IMR-90 (cell line): Measurements from ENCODE around the gene TYW5. TPM values are rescaled to one million over a fixed set of nuclear protein-coding genes. Genes with fewer than 3 reads are reported as not detected.

Experiments used
- ATAC-seq: fragments of 200-7000 bp; cut with Tn5 transposase; 2 replicates; pipeline ENCODE4 v1.9.1; 2020; ENCODE audit warnings: low read depth, mild to moderate bottlenecking, moderate library complexity
- BruUV-seq: library from RNA; stranded (reverse); fragments of 400-500 nt; replicated peaks from 2 replicates; lab custom pipeline; 2021; lab: Mats Ljungman, UMichigan
- CTCF ChIA-PET: fragments of 300-600 bp; formaldehyde crosslinking; extraction: SDS; loops from one replicate; lab custom pipeline; 2021; ENCODE audit warnings: antibody characterized with exemption; lab: Yijun Ruan, JAX
- POLR2A ChIA-PET: fragments of 300-600 bp; sonication (Branson Sonifier 250); formaldehyde crosslinking; loops from one replicate; lab custom pipeline; 2022; ENCODE audit warnings: antibody characterized with exemption; ENCODE audit not compliant: unreplicated experiment; lab: Charles Lee
- DNase-seq: peaks from one replicate; pipeline ENCODE4 v3.0.0; 2013
- H2AFZ ChIP-seq: replicated peaks from 2 replicates; pipeline ENCODE3; 2013; ENCODE audit warnings: low read length, mild to moderate bottlenecking; ENCODE audit not compliant: poor library complexity
- H2AK5ac ChIP-seq: 2 replicates; pipeline ENCODE4 v1.6.1; 2013; ENCODE audit warnings: low read depth, low read length, inconsistent platforms
- H2AK9ac ChIP-seq: replicated peaks from 2 replicates; pipeline ENCODE3; 2013; ENCODE audit warnings: mild to moderate bottlenecking, low read depth, low read length, moderate library complexity; ENCODE audit not compliant: poor library complexity
- H2BK120ac ChIP-seq: 2 replicates; pipeline ENCODE4 v1.6.1; 2013; ENCODE audit warnings: low read depth, low read length, inconsistent platforms
- H2BK15ac ChIP-seq: 3 replicates; pipeline ENCODE4 v1.6.1; 2013; ENCODE audit warnings: low read depth, low read length, inconsistent platforms
- H2BK20ac ChIP-seq: 2 replicates; pipeline ENCODE4 v1.6.1; 2013; ENCODE audit warnings: low read depth, mild to moderate bottlenecking, inconsistent platforms, low read length, moderate library complexity
- H2BK5ac ChIP-seq: 2 replicates; pipeline ENCODE4 v1.6.1; 2013; ENCODE audit warnings: mild to moderate bottlenecking, low read depth, low read length, inconsistent platforms; ENCODE audit not compliant: poor library complexity, severe bottlenecking
- H3K14ac ChIP-seq: replicated peaks from 2 replicates; pipeline ENCODE4 v1.6.1; 2013; ENCODE audit warnings: low read depth, low read length, inconsistent platforms
- H3K18ac ChIP-seq: 2 replicates; pipeline ENCODE4 v1.6.1; 2013; ENCODE audit warnings: low read depth, low read length, control low read depth
- H3K23ac ChIP-seq: 2 replicates; pipeline ENCODE4 v1.6.1; 2013; ENCODE audit warnings: low read depth, low read length, inconsistent platforms
- H3K27ac ChIP-seq: 2 replicates; pipeline ENCODE4 v1.5.1; 2013; ENCODE audit warnings: mild to moderate bottlenecking, control low read depth, low read length; ENCODE audit not compliant: insufficient read depth
- H3K27me3 ChIP-seq: 2 replicates; pipeline ENCODE4 v1.6.1; 2013; ENCODE audit warnings: low read length; ENCODE audit not compliant: control insufficient read depth, insufficient read depth
- H3K36me3 ChIP-seq: 2 replicates; pipeline ENCODE4 v1.6.1; 2013; ENCODE audit warnings: low read length, mixed read lengths; ENCODE audit not compliant: control insufficient read depth, insufficient read depth
- H3K4ac ChIP-seq: 2 replicates; pipeline ENCODE4 v1.6.1; 2013; ENCODE audit warnings: low read depth, low read length, inconsistent platforms
- H3K4me1 ChIP-seq: 2 replicates; pipeline ENCODE4 v1.6.1; 2013; ENCODE audit warnings: low read length, mixed read lengths; ENCODE audit not compliant: control insufficient read depth, insufficient read depth
- H3K4me2 ChIP-seq: 2 replicates; pipeline ENCODE4 v1.6.1; 2013; ENCODE audit warnings: low read depth, mild to moderate bottlenecking, control low read depth, low read length, moderate library complexity
- H3K4me3 ChIP-seq: 2 replicates; pipeline ENCODE4 v1.5.1; 2013; ENCODE audit warnings: low read depth, mild to moderate bottlenecking, control low read depth, low read length, moderate library complexity; ENCODE audit not compliant: insufficient read depth
- H3K56ac ChIP-seq: 2 replicates; pipeline ENCODE4 v1.6.1; 2013; ENCODE audit warnings: low read length, inconsistent platforms; ENCODE audit not compliant: insufficient read depth; ENCODE audit errors: extremely low read depth
- H3K79me1 ChIP-seq, 2 experiments: 2 replicates each; pipeline ENCODE4 v1.6.1; 2013; ENCODE audit warnings: low read length in 2 of 2, inconsistent platforms in 1 of 2, low read depth in 1 of 2
- H3K9ac ChIP-seq: 2 replicates; pipeline ENCODE4 v1.6.1; 2013; ENCODE audit warnings: low read depth, low read length, control low read depth
- H3K9me1 ChIP-seq: 2 replicates; pipeline ENCODE4 v1.6.1; 2013; ENCODE audit warnings: low read length, inconsistent platforms; ENCODE audit not compliant: insufficient read depth
- H3K9me3 ChIP-seq: 2 replicates; pipeline ENCODE4 v1.6.1; 2013; ENCODE audit warnings: low read length; ENCODE audit not compliant: control insufficient read depth, insufficient read depth
- H4K20me1 ChIP-seq: 2 replicates; pipeline ENCODE4 v1.6.1; 2013; ENCODE audit warnings: low read length, inconsistent platforms; ENCODE audit not compliant: insufficient read depth
- H4K5ac ChIP-seq: 2 replicates; pipeline ENCODE4 v1.6.1; 2013; ENCODE audit warnings: mild to moderate bottlenecking, low read depth, low read length, control low read depth
- H4K8ac ChIP-seq, 2 experiments: 2 replicates each; pipeline ENCODE4 v1.6.1; 2013; ENCODE audit warnings: low read depth in 2 of 2, low read length in 2 of 2, control low read depth in 1 of 2, inconsistent platforms in 1 of 2
- H4K91ac ChIP-seq: 2 replicates; pipeline ENCODE4 v1.6.1; 2013; ENCODE audit warnings: low read depth, low read length, inconsistent platforms; ENCODE audit not compliant: insufficient read depth
- CEBPB ChIP-seq: IDR thresholded peaks from 2 replicates; pipeline ENCODE4 v1.6.1; 2012; ENCODE audit warnings: low read depth, low read length, improper control_type of control experiment
- CHD1 ChIP-seq: IDR thresholded peaks from 2 replicates; pipeline ENCODE4 v1.6.1; 2012; ENCODE audit warnings: low read depth, low read length, improper control_type of control experiment
- CTCF ChIP-seq: conservative IDR thresholded peaks from 2 replicates; pipeline ENCODE4 v1.5.1; 2012; ENCODE audit warnings: mild to moderate bottlenecking, low read depth, low read length, improper control_type of control experiment
- MAZ ChIP-seq: IDR thresholded peaks from 2 replicates; pipeline ENCODE4 v1.6.1; 2012; ENCODE audit warnings: low read depth, mild to moderate bottlenecking, low read length, improper control_type of control experiment, moderate library complexity, borderline replicate concordance
- RAD21 ChIP-seq: IDR thresholded peaks from 2 replicates; pipeline ENCODE4 v1.6.1; 2012; ENCODE audit warnings: low read length, improper control_type of control experiment
- RCOR1 ChIP-seq: IDR thresholded peaks from 2 replicates; pipeline ENCODE4 v1.6.1; 2012; ENCODE audit warnings: mild to moderate bottlenecking, low read length, improper control_type of control experiment; ENCODE audit not compliant: insufficient replicate concordance
- RFX5 ChIP-seq: IDR thresholded peaks from 2 replicates; pipeline ENCODE4 v1.8.0; 2012; ENCODE audit warnings: low read depth, mild to moderate bottlenecking, low read length, moderate library complexity
- SMC3 ChIP-seq: fragments of 150-350 bp; IDR thresholded peaks from 2 replicates; pipeline ENCODE4 v1.6.1; 2016; ENCODE audit warnings: low read depth, mild to moderate bottlenecking, antibody characterized with exemption, low read length, moderate library complexity
- USF2 ChIP-seq: fragments of 150-350 bp; IDR thresholded peaks from 2 replicates; pipeline ENCODE4 v1.6.1; 2017; ENCODE audit warnings: mild to moderate bottlenecking, antibody characterized with exemption, low read length, low read depth
- WGBS, 2 experiments: methylation state at CpG; one replicate each; pipeline versions ENCODE4 v1.1.5 to v1.1.7; 2013; ENCODE audit warnings: missing lambda C conversion rate in 2 of 2; ENCODE audit not compliant: insufficient read length in 1 of 2; ENCODE audit errors: extremely low coverage in 2 of 2; 5-methylcytosine and 5-hydroxymethylcytosine counted together
- dilution Hi-C: fragments of 300-500 bp; cut with HindIII; formaldehyde crosslinking; loops from one replicate; pipeline ENCODE4 v1.14.3; 2018; ENCODE audit warnings: low sequenced_read_pairs; ENCODE audit not compliant: unreplicated experiment
- in situ Hi-C: fragments of 300-500 bp; cut with MboI; formaldehyde crosslinking; loops from 3 replicates; pipeline ENCODE4 v1.14.3; 2019; ENCODE audit warnings: low sequenced_read_pairs, inconsistent platforms, mixed read lengths
- intact Hi-C: fragments of 100-400 bp; cut with micrococcal nuclease; formaldehyde crosslinking; loops from 2 replicates; pipeline ENCODE4 v1.10.0; 2022
- polyA plus RNA-seq, 3 experiments: library from polyadenylated mRNA; depleted of rRNA; stranded (reverse); fragments of >200 nt; gene quantifications; 2 replicates each; pipeline ENCODE4 v1.2.3, GENCODE V29; 2012; ENCODE audit warnings: low replicate concordance in 1 of 3
- total RNA-seq: library from RNA; depleted of rRNA; stranded (reverse); fragments of >200 nt; gene quantifications from 2 replicates; pipeline ENCODE4 v1.2.3, GENCODE V29; 2012

Gene TYW5
- total and polyA plus RNA-seq, 2 of the 4 experiments (the other 2 are of a cell fraction), result 3.8 to 4.0 TPM

GRCh38 chr2:199982126-199982843, 27.0 kb upstream of the TYW5 start (continued):
- TF ChIP-seq RCOR1 (no peak), RFX5 (no peak)

GRCh38 chr2:199979832-199980628, 24.7 kb upstream of the TYW5 start:
- Histone ChIP-seq H3K4me3 (no peak overlapping the region), H3K18ac (peak overlapping the region; percentile 29), H3K56ac (peak overlapping the region; percentile 37), H3K23ac (peak overlapping the region; percentile 55), H2BK20ac (peak overlapping the region; percentile 53), H2AK9ac (peak overlapping the region; percentile 66), H3K4ac (peak overlapping the region; percentile 35), H3K9ac (peak overlapping the region; percentile 58), H3K27me3 (no peaks in the 10 kb centered on the region), H3K27ac (peak overlapping the region; percentile 30), H2AFZ (peak overlapping the region; percentile 82), H2BK15ac (peak overlapping the region; percentile 65; the same call in 2 of the 3 replicates), H3K79me1 (no peaks in the 10 kb centered on the region), H2AK5ac (0 out of 2 replicates have a peak overlapping the region, but pooled peaks have one; percentile 31), H4K5ac (peak overlapping the region; percentile 31), H3K14ac (peak overlapping the region; percentile 31), H4K8ac (peak overlapping the region; percentile 7 to 48), H3K4me2 (peak overlapping the region; percentile 71), H4K91ac (peak overlapping the region; percentile 53), H3K36me3 (no peaks in the 10 kb centered on the region), H3K9me1 (no peaks in the 10 kb centered on the region), H3K4me1 (peaks cover 9% of the 10 kb centered on the region), H2BK120ac (peak overlapping the region; percentile 83), H4K20me1 (no peaks in the 10 kb centered on the region), H3K9me3 (no peaks in the 10 kb centered on the region), H2BK5ac (no peak overlapping the region)
- intact Hi-C loops (loop anchor here (1.0 to 10.0 kb wide), 8 partner anchors 97 to 595 kb away; no protein-coding TSS in a partner anchor), dilution Hi-C loops (no loop called here), in situ Hi-C loops (loop anchor here (5.0 to 10.0 kb wide), 3 partner anchors 325 to 725 kb away; partner anchors contain the start of gene SPATS2L)
- DNase-seq (peak; percentile 77), ATAC-seq (peak; percentile 73)
- POLR2A ChIA-PET, result interaction anchor here (0.6 kb wide), 1 partner anchor 428 kb away, joined by 3 read pairs; no protein-coding TSS in a partner anchor
- no TSS peak for BruUV-seq
- TF ChIP-seq CHD1 (no peak), RAD21 (peak; percentile 87), CEBPB (no peak), USF2 (no peak), CTCF (peak; percentile 91), SMC3 (peak; percentile 85), MAZ (no peak)
- 20% methylated on average over 1 of the region's 12 CpGs; no CpG with 5 or more reads in 1 of the 2 experiments for WGBS, 2 experiments
- CTCF ChIA-PET, result interaction anchor here (0.6 to 1.7 kb wide), 5 partner anchors 21 to 499 kb away, joined by 3 to 5 read pairs (median 3); no protein-coding TSS in a partner anchor
